Activated CD4-positive, alpha-beta memory T cell treated with anti-CD3 and anti-CD28 coated beads for 36 hours (primary cell): ENCODE measurements around the gene LY6G6C. TPM values are rescaled to one million over a fixed set of nuclear protein-coding genes. Genes with fewer than 3 reads are reported as not detected.

ENCODE experiments used
- CTCF ChIA-PET: fragments of 350-600 bp; sonication (Branson Sonifier 250); formaldehyde crosslinking; loops from one replicate; lab custom pipeline; 2021; ENCODE audit warnings: antibody characterized with exemption, inconsistent platforms; lab: Charles Lee
- POLR2A ChIA-PET: fragments of 350-600 bp; sonication (Branson Sonifier 250); formaldehyde crosslinking; loops from one replicate; lab custom pipeline; 2021; ENCODE audit warnings: antibody characterized with exemption; lab: Charles Lee
- DNase-seq: peaks from one replicate; pipeline ENCODE4 v3.0.0-alpha.2; 2020
- H3K27ac Mint-ChIP-seq: one replicate; pipeline ENCODE4 v1.8.0; 2021; ENCODE audit warnings: mixed read lengths
- H3K27me3 Mint-ChIP-seq: one replicate; pipeline ENCODE4 v1.8.0; 2021; ENCODE audit warnings: mixed read lengths
- H3K36me3 Mint-ChIP-seq: one replicate; pipeline ENCODE4 v1.8.0; 2021; ENCODE audit warnings: mixed read lengths
- H3K4me1 Mint-ChIP-seq: one replicate; pipeline ENCODE4 v1.8.0; 2021; ENCODE audit warnings: low read depth, mixed read lengths
- H3K4me3 Mint-ChIP-seq: one replicate; pipeline ENCODE4 v1.8.0; 2021; ENCODE audit warnings: mild to moderate bottlenecking, mixed read lengths
- H3K9me3 Mint-ChIP-seq: one replicate; pipeline ENCODE4 v1.8.0; 2021; ENCODE audit warnings: mixed read lengths
- intact Hi-C: fragments of 100-400 bp; cut with micrococcal nuclease; formaldehyde crosslinking; loops from one replicate; pipeline ENCODE4 v1.15.1; 2023
- total RNA-seq, 2 experiments: library from RNA; stranded (reverse); gene quantifications; one replicate each; pipeline ENCODE4 v1.2.3, GENCODE V29; 2021

LY6G6C gene
- total RNA-seq, 2 experiments from 2014 or later = not detected

GRCh38 chr6:31687321-31687720 lies 34.2 kb downstream of the LY6G6C start:
- Mint-ChIP-seq H3K9me3 (no peaks in the 10 kb centered on the region), H3K36me3 (peaks cover 10% of the 10 kb centered on the region), H3K27me3 (no peaks in the 10 kb centered on the region), H3K4me3 (no peak overlapping the region), H3K27ac (no peak overlapping the region), H3K4me1 (peaks cover 5% of the 10 kb centered on the region)
- ChIA-PET POLR2A (no interaction called here), CTCF (no interaction called here)
- DNase-seq = no peak
- intact Hi-C loops = no loop called here

- Mint-ChIP-seq H3K4me1 (peaks cover 9% of the 10 kb centered on the region), H3K27ac (peak overlapping the region; percentile 36), H3K36me3 (peaks cover 10% of the 10 kb centered on the region), H3K27me3 (no peaks in the 10 kb centered on the region), H3K4me3 (no peak overlapping the region), H3K9me3 (no peaks in the 10 kb centered on the region)
- DNase-seq = no peak
- ChIA-PET POLR2A (interaction anchor here (0.8 kb wide), 1 partner anchor 54 kb away, joined by 3 read pairs; the partner anchor contains the start of gene MSH5), CTCF (no interaction called here)
- intact Hi-C loops = no loop called here
These were observed 35.1 kb downstream of the LY6G6C start for GRCh38 chr6:31686483-31686882.

GRCh38 chr6:31683591-31683990 lies 38.0 kb downstream of the LY6G6C start:
- Mint-ChIP-seq H3K27ac (no peak overlapping the region), H3K4me1 (peaks cover 15% of the 10 kb centered on the region), H3K4me3 (no peak overlapping the region), H3K27me3 (no peaks in the 10 kb centered on the region), H3K9me3 (no peaks in the 10 kb centered on the region), H3K36me3 (peaks cover 8% of the 10 kb centered on the region)
- ChIA-PET POLR2A (no interaction called here), CTCF (interaction anchor here (1.1 to 2.0 kb wide), 3 partner anchors 9 to 147 kb away, joined by 3 to 7 read pairs (median 4); no protein-coding TSS in a partner anchor)
- intact Hi-C loops = loop anchor here (5.0 kb wide), 1 partner anchor 269 kb away; no protein-coding TSS in a partner anchor
- DNase-seq = no peak

GRCh38 chr6:31681135-31681671 lies 40.3 kb downstream of the LY6G6C start:
- H3K36me3 Mint-ChIP-seq = peaks cover 2% of the 10 kb centered on the region
- DNase-seq = peak; percentile 67
- peak overlapping the region; percentile 44 for H3K27ac Mint-ChIP-seq
- peaks cover 15% of the 10 kb centered on the region for H3K4me1 Mint-ChIP-seq
- H3K27me3 Mint-ChIP-seq = no peaks in the 10 kb centered on the region
- H3K4me3 Mint-ChIP-seq = peak overlapping the region; percentile 76
- ChIA-PET CTCF (interaction anchor here (0.7 to 1.5 kb wide), 14 partner anchors 8 to 278 kb away, joined by 3 to 10 read pairs (median 4); partner anchors contain the start of genes MSH5, NELFE and SKIC2), POLR2A (interaction anchor here (0.5 to 1.0 kb wide), 4 partner anchors 17 to 124 kb away, joined by 3 read pairs; partner anchors contain the start of gene GPANK1)
- no peaks in the 10 kb centered on the region for H3K9me3 Mint-ChIP-seq
- intact Hi-C loops = loop anchor here (2.0 to 5.0 kb wide), 2 partner anchors 58 to 271 kb away; no protein-coding TSS in a partner anchor

DNA sequence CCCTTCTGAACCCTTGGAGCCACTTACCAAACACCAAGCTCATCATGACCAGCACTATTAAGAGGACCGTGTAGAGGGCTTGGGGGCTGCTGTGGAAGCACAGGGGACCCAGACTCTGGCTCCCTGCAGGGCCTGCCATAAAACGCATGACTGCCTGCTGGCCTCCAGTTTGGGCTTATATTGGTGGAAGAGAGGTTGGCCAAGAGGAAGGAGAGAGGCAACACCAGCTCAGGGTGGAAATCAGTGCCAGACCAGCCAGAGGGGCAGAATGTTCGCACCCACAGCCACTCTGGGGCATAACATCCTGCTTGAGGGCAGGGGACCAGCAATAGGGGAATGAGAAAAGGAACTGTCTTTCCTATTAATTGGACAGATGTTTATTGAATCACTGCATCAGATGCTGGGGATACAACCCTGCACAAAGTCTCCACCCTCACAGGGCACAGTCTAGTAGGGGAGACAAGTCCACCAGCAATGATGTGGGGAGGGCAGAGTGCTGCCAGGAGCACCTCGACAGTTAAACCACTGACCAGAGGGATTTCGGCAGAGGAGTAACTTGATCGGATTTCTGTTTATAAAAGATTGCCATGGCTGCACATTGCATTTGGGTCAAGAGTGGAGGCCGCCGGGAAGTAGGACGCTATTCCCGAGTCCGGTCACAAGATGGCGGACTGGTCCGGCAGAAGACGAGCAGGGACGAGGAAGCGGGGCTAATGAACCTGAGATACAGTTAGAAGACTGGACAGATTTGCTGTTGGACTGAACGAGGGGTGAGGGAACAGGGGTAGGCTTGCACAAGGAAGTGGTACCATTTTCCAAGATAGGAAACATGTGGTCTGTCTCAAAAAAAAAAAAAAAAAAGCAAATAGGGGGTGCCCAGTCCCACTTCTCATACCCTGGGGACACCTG lies 41.1 kb downstream of the LY6G6C start, which contains the start of gene LY6G5C:
TSS of gene LY6G5C (minus strand) at position 842 of the 909 bp plus-strand sequence. CDS start at position 148, 694 bp downstream.
- H3K4me1 Mint-ChIP-seq = peaks cover 15% of the 10 kb centered on the region
- H3K4me3 Mint-ChIP-seq = peak within 1 kb of the TSS; percentile 76
- H3K9me3 Mint-ChIP-seq = no peaks in the 10 kb centered on the region
- DNase-seq = peak; percentile 82
- H3K27ac Mint-ChIP-seq = peak within 1 kb of the TSS; percentile 44
- intact Hi-C loops = loop anchor here (1.0 to 5.0 kb wide), 3 partner anchors 58 to 272 kb away; no protein-coding TSS in a partner anchor
- POLR2A ChIA-PET = interaction anchor here (0.8 to 1.0 kb wide), 3 partner anchors 16 to 89 kb away, joined by 3 read pairs; partner anchors contain the start of gene GPANK1
- CTCF ChIA-PET = interaction anchor here (0.7 to 1.5 kb wide), 17 partner anchors 9 to 279 kb away, joined by 3 to 10 read pairs (median 3); partner anchors contain the start of genes MSH5, NELFE and SKIC2
- H3K36me3 Mint-ChIP-seq = no peaks in the 10 kb centered on the region
- no peaks in the 10 kb centered on the region for H3K27me3 Mint-ChIP-seq

GRCh38 chr6:31677955-31678354 lies 43.6 kb downstream of the LY6G6C start:
- no peaks in the 10 kb centered on the region for H3K9me3 Mint-ChIP-seq
- ChIA-PET CTCF (interaction anchor here (0.6 to 1.2 kb wide), 2 partner anchors 113 to 229 kb away, joined by 3 to 4 read pairs; no protein-coding TSS in a partner anchor), POLR2A (no interaction called here)
- H3K27me3 Mint-ChIP-seq = no peaks in the 10 kb centered on the region
- no peak for DNase-seq
- intact Hi-C loops = no loop called here
- no peak overlapping the region for H3K4me3 Mint-ChIP-seq
- no peak overlapping the region for H3K27ac Mint-ChIP-seq
- peaks cover 4% of the 10 kb centered on the region for H3K36me3 Mint-ChIP-seq
- H3K4me1 Mint-ChIP-seq = peaks cover 15% of the 10 kb centered on the region

- ChIA-PET POLR2A (no interaction called here), CTCF (no interaction called here)
- Mint-ChIP-seq H3K27me3 (no peaks in the 10 kb centered on the region), H3K4me3 (no peak overlapping the region), H3K36me3 (peaks cover 11% of the 10 kb centered on the region), H3K9me3 (no peaks in the 10 kb centered on the region), H3K4me1 (peaks cover 15% of the 10 kb centered on the region), H3K27ac (no peak overlapping the region)
- DNase-seq = no peak
- intact Hi-C loops = no loop called here
These were observed 44.6 kb downstream of the LY6G6C start for GRCh38 chr6:31676904-31677303.

- intact Hi-C loops = no loop called here
- Mint-ChIP-seq H3K4me1 (peaks cover 10% of the 10 kb centered on the region), H3K4me3 (no peak overlapping the region), H3K27me3 (no peaks in the 10 kb centered on the region), H3K36me3 (peaks cover 12% of the 10 kb centered on the region), H3K27ac (no peak overlapping the region), H3K9me3 (no peaks in the 10 kb centered on the region)
- DNase-seq = no peak
- ChIA-PET CTCF (no interaction called here), POLR2A (no interaction called here)
These were observed 45.1 kb downstream of the LY6G6C start for GRCh38 chr6:31676322-31676903.

- no peaks in the 10 kb centered on the region for H3K9me3 Mint-ChIP-seq
- DNase-seq = no peak
- H3K27ac Mint-ChIP-seq = peak within 1 kb of the TSS; percentile 11
- CTCF ChIA-PET = interaction anchor here (0.9 kb wide), 1 partner anchor 11 kb away, joined by 3 read pairs; the partner anchor contains the start of gene LY6G5C
- H3K36me3 Mint-ChIP-seq = peaks cover 52% of the 10 kb centered on the region
- intact Hi-C loops = no loop called here
- no peak within 1 kb of the TSS for H3K4me3 Mint-ChIP-seq
- POLR2A ChIA-PET = interaction anchor here (0.6 kb wide), 1 partner anchor 45 kb away, joined by 3 read pairs; no protein-coding TSS in a partner anchor
- no peaks in the 10 kb centered on the region for H3K27me3 Mint-ChIP-seq
- H3K4me1 Mint-ChIP-seq = peaks cover 31% of the 10 kb centered on the region
These were observed 51.9 kb downstream of the LY6G6C start, which contains the start of gene LY6G5B for GRCh38 chr6:31669676-31670075. LY6G5B (plus strand) TSS chr6:31669976; CDS start chr6:31670951, 975 bp downstream.
